IMR-90 (cell line): ENCODE results near the gene SLC19A2. TPM values are rescaled to one million over a fixed set of nuclear protein-coding genes. Genes with fewer than 3 reads are reported as not detected.

Experiments used
- ATAC-seq: fragments of 200-7000 bp; cut with Tn5 transposase; 2 replicates; pipeline ENCODE4 v1.9.1; 2020; ENCODE audit warnings: low read depth, mild to moderate bottlenecking, moderate library complexity
- BruUV-seq: library from RNA; stranded (reverse); fragments of 400-500 nt; replicated peaks from 2 replicates; lab custom pipeline; 2021; lab: Mats Ljungman, UMichigan
- CTCF ChIA-PET: fragments of 300-600 bp; formaldehyde crosslinking; extraction: SDS; loops from one replicate; lab custom pipeline; 2021; ENCODE audit warnings: antibody characterized with exemption; lab: Yijun Ruan, JAX
- POLR2A ChIA-PET: fragments of 300-600 bp; sonication (Branson Sonifier 250); formaldehyde crosslinking; loops from one replicate; lab custom pipeline; 2022; ENCODE audit warnings: antibody characterized with exemption; ENCODE audit not compliant: unreplicated experiment; lab: Charles Lee
- DNase-seq: peaks from one replicate; pipeline ENCODE4 v3.0.0; 2013
- H2AFZ ChIP-seq: replicated peaks from 2 replicates; pipeline ENCODE3; 2013; ENCODE audit warnings: low read length, mild to moderate bottlenecking; ENCODE audit not compliant: poor library complexity
- H2AK5ac ChIP-seq: 2 replicates; pipeline ENCODE4 v1.6.1; 2013; ENCODE audit warnings: low read depth, low read length, inconsistent platforms
- H2AK9ac ChIP-seq: replicated peaks from 2 replicates; pipeline ENCODE3; 2013; ENCODE audit warnings: mild to moderate bottlenecking, low read depth, low read length, moderate library complexity; ENCODE audit not compliant: poor library complexity
- H2BK120ac ChIP-seq: 2 replicates; pipeline ENCODE4 v1.6.1; 2013; ENCODE audit warnings: low read depth, low read length, inconsistent platforms
- H2BK15ac ChIP-seq: 3 replicates; pipeline ENCODE4 v1.6.1; 2013; ENCODE audit warnings: low read depth, low read length, inconsistent platforms
- H2BK20ac ChIP-seq: 2 replicates; pipeline ENCODE4 v1.6.1; 2013; ENCODE audit warnings: low read depth, mild to moderate bottlenecking, inconsistent platforms, low read length, moderate library complexity
- H2BK5ac ChIP-seq: 2 replicates; pipeline ENCODE4 v1.6.1; 2013; ENCODE audit warnings: mild to moderate bottlenecking, low read depth, low read length, inconsistent platforms; ENCODE audit not compliant: poor library complexity, severe bottlenecking
- H3K14ac ChIP-seq: replicated peaks from 2 replicates; pipeline ENCODE4 v1.6.1; 2013; ENCODE audit warnings: low read depth, low read length, inconsistent platforms
- H3K18ac ChIP-seq: 2 replicates; pipeline ENCODE4 v1.6.1; 2013; ENCODE audit warnings: low read depth, low read length, control low read depth
- H3K23ac ChIP-seq: 2 replicates; pipeline ENCODE4 v1.6.1; 2013; ENCODE audit warnings: low read depth, low read length, inconsistent platforms
- H3K27ac ChIP-seq: 2 replicates; pipeline ENCODE4 v1.5.1; 2013; ENCODE audit warnings: mild to moderate bottlenecking, control low read depth, low read length; ENCODE audit not compliant: insufficient read depth
- H3K27me3 ChIP-seq: 2 replicates; pipeline ENCODE4 v1.6.1; 2013; ENCODE audit warnings: low read length; ENCODE audit not compliant: control insufficient read depth, insufficient read depth
- H3K36me3 ChIP-seq: 2 replicates; pipeline ENCODE4 v1.6.1; 2013; ENCODE audit warnings: low read length, mixed read lengths; ENCODE audit not compliant: control insufficient read depth, insufficient read depth
- H3K4ac ChIP-seq: 2 replicates; pipeline ENCODE4 v1.6.1; 2013; ENCODE audit warnings: low read depth, low read length, inconsistent platforms
- H3K4me1 ChIP-seq: 2 replicates; pipeline ENCODE4 v1.6.1; 2013; ENCODE audit warnings: low read length, mixed read lengths; ENCODE audit not compliant: control insufficient read depth, insufficient read depth
- H3K4me2 ChIP-seq: 2 replicates; pipeline ENCODE4 v1.6.1; 2013; ENCODE audit warnings: low read depth, mild to moderate bottlenecking, control low read depth, low read length, moderate library complexity
- H3K4me3 ChIP-seq: 2 replicates; pipeline ENCODE4 v1.5.1; 2013; ENCODE audit warnings: low read depth, mild to moderate bottlenecking, control low read depth, low read length, moderate library complexity; ENCODE audit not compliant: insufficient read depth
- H3K56ac ChIP-seq: 2 replicates; pipeline ENCODE4 v1.6.1; 2013; ENCODE audit warnings: low read length, inconsistent platforms; ENCODE audit not compliant: insufficient read depth; ENCODE audit errors: extremely low read depth
- H3K79me1 ChIP-seq, 2 experiments: 2 replicates each; pipeline ENCODE4 v1.6.1; 2013; ENCODE audit warnings: low read length in 2 of 2, inconsistent platforms in 1 of 2, low read depth in 1 of 2
- H3K9ac ChIP-seq: 2 replicates; pipeline ENCODE4 v1.6.1; 2013; ENCODE audit warnings: low read depth, low read length, control low read depth
- H3K9me1 ChIP-seq: 2 replicates; pipeline ENCODE4 v1.6.1; 2013; ENCODE audit warnings: low read length, inconsistent platforms; ENCODE audit not compliant: insufficient read depth
- H3K9me3 ChIP-seq: 2 replicates; pipeline ENCODE4 v1.6.1; 2013; ENCODE audit warnings: low read length; ENCODE audit not compliant: control insufficient read depth, insufficient read depth
- H4K20me1 ChIP-seq: 2 replicates; pipeline ENCODE4 v1.6.1; 2013; ENCODE audit warnings: low read length, inconsistent platforms; ENCODE audit not compliant: insufficient read depth
- H4K5ac ChIP-seq: 2 replicates; pipeline ENCODE4 v1.6.1; 2013; ENCODE audit warnings: mild to moderate bottlenecking, low read depth, low read length, control low read depth
- H4K8ac ChIP-seq, 2 experiments: 2 replicates each; pipeline ENCODE4 v1.6.1; 2013; ENCODE audit warnings: low read depth in 2 of 2, low read length in 2 of 2, control low read depth in 1 of 2, inconsistent platforms in 1 of 2
- H4K91ac ChIP-seq: 2 replicates; pipeline ENCODE4 v1.6.1; 2013; ENCODE audit warnings: low read depth, low read length, inconsistent platforms; ENCODE audit not compliant: insufficient read depth
- BHLHE40 ChIP-seq: fragments of 150-350 bp; IDR thresholded peaks from 2 replicates; pipeline ENCODE4 v1.6.1; 2016; ENCODE audit warnings: mild to moderate bottlenecking, low read depth, low read length
- CEBPB ChIP-seq: IDR thresholded peaks from 2 replicates; pipeline ENCODE4 v1.6.1; 2012; ENCODE audit warnings: low read depth, low read length, improper control_type of control experiment
- CHD1 ChIP-seq: IDR thresholded peaks from 2 replicates; pipeline ENCODE4 v1.6.1; 2012; ENCODE audit warnings: low read depth, low read length, improper control_type of control experiment
- CTCF ChIP-seq: conservative IDR thresholded peaks from 2 replicates; pipeline ENCODE4 v1.5.1; 2012; ENCODE audit warnings: mild to moderate bottlenecking, low read depth, low read length, improper control_type of control experiment
- ELK1 ChIP-seq: fragments of 150-350 bp; IDR thresholded peaks from 2 replicates; pipeline ENCODE4 v1.6.1; 2016; ENCODE audit warnings: low read depth, mild to moderate bottlenecking, low read length, moderate library complexity, borderline replicate concordance
- MAFK ChIP-seq: IDR thresholded peaks from 2 replicates; pipeline ENCODE4 v1.6.1; 2012; ENCODE audit warnings: low read depth, low read length, improper control_type of control experiment
- MXI1 ChIP-seq: IDR thresholded peaks from 2 replicates; pipeline ENCODE4 v1.6.1; 2012; ENCODE audit warnings: low read depth, mild to moderate bottlenecking, low read length, moderate library complexity, borderline replicate concordance
- NFE2L2 ChIP-seq: fragments of 150-350 bp; IDR thresholded peaks from 2 replicates; pipeline ENCODE4 v1.6.1; 2016; ENCODE audit warnings: low read depth, mild to moderate bottlenecking, low read length
- POLR2A ChIP-seq: IDR thresholded peaks from 2 replicates; pipeline ENCODE4 v1.6.1; 2012; ENCODE audit warnings: mild to moderate bottlenecking, low read depth, low read length
- RAD21 ChIP-seq: IDR thresholded peaks from 2 replicates; pipeline ENCODE4 v1.6.1; 2012; ENCODE audit warnings: low read length, improper control_type of control experiment
- RCOR1 ChIP-seq: IDR thresholded peaks from 2 replicates; pipeline ENCODE4 v1.6.1; 2012; ENCODE audit warnings: mild to moderate bottlenecking, low read length, improper control_type of control experiment; ENCODE audit not compliant: insufficient replicate concordance
- RFX5 ChIP-seq: IDR thresholded peaks from 2 replicates; pipeline ENCODE4 v1.8.0; 2012; ENCODE audit warnings: low read depth, mild to moderate bottlenecking, low read length, moderate library complexity
- SMC3 ChIP-seq: fragments of 150-350 bp; IDR thresholded peaks from 2 replicates; pipeline ENCODE4 v1.6.1; 2016; ENCODE audit warnings: low read depth, mild to moderate bottlenecking, antibody characterized with exemption, low read length, moderate library complexity
- WGBS, 2 experiments: methylation state at CpG; one replicate each; pipeline versions ENCODE4 v1.1.5 to v1.1.7; 2013; ENCODE audit warnings: missing lambda C conversion rate in 2 of 2; ENCODE audit not compliant: insufficient read length in 1 of 2; ENCODE audit errors: extremely low coverage in 2 of 2; 5-methylcytosine and 5-hydroxymethylcytosine counted together
- dilution Hi-C: fragments of 300-500 bp; cut with HindIII; formaldehyde crosslinking; loops from one replicate; pipeline ENCODE4 v1.14.3; 2018; ENCODE audit warnings: low sequenced_read_pairs; ENCODE audit not compliant: unreplicated experiment
- in situ Hi-C: fragments of 300-500 bp; cut with MboI; formaldehyde crosslinking; loops from 3 replicates; pipeline ENCODE4 v1.14.3; 2019; ENCODE audit warnings: low sequenced_read_pairs, inconsistent platforms, mixed read lengths
- intact Hi-C: fragments of 100-400 bp; cut with micrococcal nuclease; formaldehyde crosslinking; loops from 2 replicates; pipeline ENCODE4 v1.10.0; 2022
- polyA plus RNA-seq, 3 experiments: library from polyadenylated mRNA; depleted of rRNA; stranded (reverse); fragments of >200 nt; gene quantifications; 2 replicates each; pipeline ENCODE4 v1.2.3, GENCODE V29; 2012; ENCODE audit warnings: low replicate concordance in 1 of 3
- total RNA-seq: library from RNA; depleted of rRNA; stranded (reverse); fragments of >200 nt; gene quantifications from 2 replicates; pipeline ENCODE4 v1.2.3, GENCODE V29; 2012
- TF ChIP-seq, protein P1 (sequence below): fragments of 150-350 bp; IDR thresholded peaks from 2 replicates; pipeline ENCODE4 v1.6.1; 2017; ENCODE audit warnings: mild to moderate bottlenecking, antibody characterized with exemption, low read length, low read depth

The SLC19A2 gene
- total and polyA plus RNA-seq, 2 of the 4 experiments (the other 2 are of a cell fraction), result 3.6 to 5.2 TPM

DNA sequence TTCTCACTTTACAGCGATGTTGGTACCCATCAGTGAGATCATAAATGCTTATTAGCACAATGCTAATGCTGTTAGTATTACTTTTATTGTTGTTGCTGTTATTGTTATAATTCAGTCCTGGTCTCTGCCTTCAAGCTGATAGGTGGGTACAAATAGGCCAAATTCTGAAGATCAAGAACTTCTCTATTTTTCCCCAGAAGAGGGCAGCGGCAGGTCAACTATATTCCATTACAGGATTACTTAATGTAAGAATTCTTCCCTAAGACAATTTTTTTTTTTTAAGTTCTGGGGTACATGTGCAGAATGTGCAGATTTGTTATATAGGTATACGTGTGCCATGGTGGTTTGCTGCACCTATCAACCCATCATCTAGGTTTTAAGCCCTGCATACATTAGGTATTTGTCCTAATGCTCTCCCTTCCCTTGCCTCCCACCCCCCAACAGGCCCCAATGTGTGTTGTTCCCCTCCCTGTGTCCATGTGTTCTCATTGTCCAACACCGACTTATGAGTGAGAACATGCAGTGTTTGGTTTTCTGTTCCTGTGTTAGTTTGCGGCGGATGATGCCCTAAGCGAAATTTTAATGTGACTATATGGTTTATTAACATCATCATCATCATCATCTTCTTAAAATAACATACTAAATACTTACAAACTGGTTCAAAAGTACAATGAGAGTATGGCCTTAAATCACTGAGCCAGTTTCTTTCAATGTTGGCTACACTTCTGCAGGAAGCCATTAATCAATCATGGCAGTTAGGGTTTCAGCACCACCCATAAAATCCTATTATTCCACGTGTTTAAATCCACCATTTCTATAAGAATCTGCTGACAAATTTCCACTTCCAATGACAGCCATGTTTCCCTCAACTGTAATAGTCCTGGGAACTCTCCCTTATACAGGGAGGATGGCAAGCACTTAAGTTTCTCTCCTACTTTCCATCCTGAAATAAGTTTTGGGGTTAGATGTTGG lies 19.2 kb downstream of the SLC19A2 start:
- no peaks in the 10 kb centered on the region for H3K9me3 ChIP-seq
- peak; percentile 52 for DNase-seq
- H3K4ac ChIP-seq, result no peak overlapping the region
- H4K8ac ChIP-seq, result no peak overlapping the region
- H3K4me2 ChIP-seq, result no peak overlapping the region
- no peak overlapping the region for H4K5ac ChIP-seq
- H3K36me3 ChIP-seq, result peaks cover 5% of the 10 kb centered on the region; the same call in 1 of the 2 replicates
- no peak overlapping the region for H3K14ac ChIP-seq
- no peak overlapping the region for H4K91ac ChIP-seq
- POLR2A ChIA-PET, result no interaction called here
- no CpG with 5 or more reads among the region's 8 CpGs for WGBS, 2 experiments
- no TSS peak for BruUV-seq
- no peak overlapping the region for H3K23ac ChIP-seq
- no peaks in the 10 kb centered on the region for H3K9me1 ChIP-seq
- H2BK5ac ChIP-seq, result no peak overlapping the region
- H4K20me1 ChIP-seq, result no peaks in the 10 kb centered on the region
- dilution Hi-C loops (no loop called here), in situ Hi-C loops (no loop called here), intact Hi-C loops (loop anchor here (1.0 to 5.0 kb wide), 2 partner anchors 80 to 246 kb away; partner anchors contain the start of gene SELL)
- peak; percentile 66 for ATAC-seq
- no peak overlapping the region for H3K18ac ChIP-seq
- H2AFZ ChIP-seq, result no peak overlapping the region
- CTCF ChIA-PET, result interaction anchor here (0.6 to 1.5 kb wide), 4 partner anchors 22 to 1663 kb away, joined by 3 to 7 read pairs (median 4); no protein-coding TSS in a partner anchor
- no peak overlapping the region for H3K4me3 ChIP-seq
- no peak overlapping the region for H3K27ac ChIP-seq
- H3K79me1 ChIP-seq, result 0 out of 4 replicates have a peak, but pooled peaks cover 0 to 3% of the 10 kb centered on the region in 2 experiments
- no peak overlapping the region for H3K56ac ChIP-seq
- H2BK15ac ChIP-seq, result no peak overlapping the region
- H2BK20ac ChIP-seq, result no peak overlapping the region
- no peaks in the 10 kb centered on the region for H3K27me3 ChIP-seq
- H3K4me1 ChIP-seq, result no peaks in the 10 kb centered on the region
- no peak overlapping the region for H3K9ac ChIP-seq
- H2BK120ac ChIP-seq, result no peak overlapping the region
- no peak overlapping the region for H2AK5ac ChIP-seq
- H2AK9ac ChIP-seq, result no peak overlapping the region
- TF ChIP-seq, protein P1, sequence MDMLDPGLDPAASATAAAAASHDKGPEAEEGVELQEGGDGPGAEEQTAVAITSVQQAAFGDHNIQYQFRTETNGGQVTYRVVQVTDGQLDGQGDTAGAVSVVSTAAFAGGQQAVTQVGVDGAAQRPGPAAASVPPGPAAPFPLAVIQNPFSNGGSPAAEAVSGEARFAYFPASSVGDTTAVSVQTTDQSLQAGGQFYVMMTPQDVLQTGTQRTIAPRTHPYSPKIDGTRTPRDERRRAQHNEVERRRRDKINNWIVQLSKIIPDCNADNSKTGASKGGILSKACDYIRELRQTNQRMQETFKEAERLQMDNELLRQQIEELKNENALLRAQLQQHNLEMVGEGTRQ, result no peak
- peak; percentile 54 for TF ChIP-seq RAD21
- no peak for TF ChIP-seq MXI1
- peak; percentile 40; the same call in 1 of the 2 replicates for TF ChIP-seq SMC3
- peak; percentile 50 for TF ChIP-seq CTCF
- no peak for TF ChIP-seq BHLHE40
- TF ChIP-seq NFE2L2, result no peak
- TF ChIP-seq POLR2A, result no peak
- no peak for TF ChIP-seq RFX5
- TF ChIP-seq ELK1, result no peak
- no peak for TF ChIP-seq CHD1
- no peak for TF ChIP-seq RCOR1
- TF ChIP-seq MAFK, result no peak
- no peak for TF ChIP-seq CEBPB
